OCI-LY1 (cell line): Measurements from ENCODE around the gene MAP4K3.

Experiments used
- CTCF ChIP-seq: fragments of 200-600 bp; sonication (generic), shearing (Covaris generic); IDR thresholded peaks from 2 replicates; pipeline ENCODE4 v1.5.1; 2017; ENCODE audit warnings: mild to moderate bottlenecking, antibody characterized with exemption, low read length, moderate library complexity, mixed read lengths
- EZH2 ChIP-seq: fragments of 200-600 bp; sonication (generic), shearing (Covaris generic); IDR thresholded peaks from 2 replicates; pipeline ENCODE4 v1.8.0; 2017; ENCODE audit warnings: borderline replicate concordance, mixed run types, mild to moderate bottlenecking, antibody characterized with exemption, low read length, moderate library complexity, mixed read lengths

GRCh38 chr2:39448169-39448502 is 11.1 kb upstream of the MAP4K3 start:
- TF ChIP-seq CTCF (no peak), EZH2 (no peak)
